Heart left ventricle (tissue), 16 donors: ENCODE results near the gene ANKRD53. TPM values are rescaled to one million over a fixed set of nuclear protein-coding genes. Genes with fewer than 3 reads are reported as not detected.

Source experiments
- ATAC-seq, 4 donors: fragments of 200-7000 bp; cut with Tn5 transposase; one replicate each; pipeline ENCODE4 v1.9.1; 2020 to 2022; ENCODE audit warnings: moderate library complexity in 4 of 4, mild to moderate bottlenecking in 3 of 4, moderate number of reproducible peaks in 1 of 4
- DNase-seq, 5 donors: peaks; one replicate each; pipeline ENCODE4 v3.0.0-alpha.2; 2020
- H3K27ac ChIP-seq, 12 donors: fragments of 200-600 bp; sonication (generic) in 4 of 12; one replicate each; pipeline versions ENCODE4 v1.5.0 to v1.8.0; 2016 to 2022; ENCODE audit warnings: mild to moderate bottlenecking in 2 of 12
- H3K27me3 ChIP-seq, 9 donors: fragments of 200-600 bp; sonication (generic) in 2 of 9; one replicate each; pipeline versions ENCODE4 v1.5.1 to v1.8.0; 2016 to 2022; ENCODE audit warnings: mild to moderate bottlenecking in 3 of 9
- H3K36me3 ChIP-seq, 9 donors: fragments of 200-600 bp; sonication (generic) in 2 of 9; one replicate each; pipeline versions ENCODE4 v1.5.0 to v1.8.0; 2018 to 2022; ENCODE audit warnings: mild to moderate bottlenecking in 2 of 9
- H3K4me1 ChIP-seq, 12 donors: fragments of 200-600 bp; sonication (generic) in 4 of 12; one replicate each; pipeline versions ENCODE4 v1.5.0 to v1.8.0; 2016 to 2022; ENCODE audit warnings: mild to moderate bottlenecking in 3 of 12
- H3K4me3 ChIP-seq, 12 donors: fragments of 200-600 bp; sonication (generic) in 4 of 12; one replicate each; pipeline versions ENCODE4 v1.5.0 to v1.8.0; 2017 to 2022; ENCODE audit warnings: mild to moderate bottlenecking in 9 of 12, moderate library complexity in 4 of 12
- H3K9me3 ChIP-seq, 12 donors: fragments of 200-600 bp; sonication (generic) in 4 of 12; one replicate each; pipeline versions ENCODE4 v1.5.0 to v1.8.0; 2016 to 2022; ENCODE audit warnings: mild to moderate bottlenecking in 1 of 12
- POLR2A ChIP-seq, 2 donors: fragments of 450-650 bp; IDR thresholded peaks; one replicate each; pipeline ENCODE4 v1.6.1; 2017; ENCODE audit warnings: antibody characterized with exemption in 2 of 2, mild to moderate bottlenecking in 2 of 2, moderate library complexity in 2 of 2
- WGBS, 4 donors: extraction: QIAGEN DNeasy Blood & Tissue Kit in 2 of 4; methylation state at CpG; one replicate each; pipeline versions ENCODE4 v1.1.5 to v1.1.7; 2013 to 2018; 5-methylcytosine and 5-hydroxymethylcytosine counted together
- intact Hi-C, 10 donors: fragments of 100-400 bp; cut with DNase I; formaldehyde crosslinking; loops; one replicate each; pipeline versions ENCODE4 v1.11.1 to v1.14.2; 2022
- polyA plus RNA-seq, 2 donors: library from polyadenylated mRNA; stranded (reverse); fragments of 200-250 nt; gene quantifications; one replicate each; pipeline ENCODE4 v1.2.3, GENCODE V29; 2013
- total RNA-seq, 9 donors: library from RNA; depleted of rRNA in 2 of 9; stranded (reverse); fragments of >200 nt in 2 of 9; fragmentation: NEBNext Ultra II Directional in 3 of 9; extraction: Animal tissue kit (Norgen Biotek cat#: 25700) in 3 of 9; gene quantifications; one replicate each; pipeline versions ENCODE4 v1.1.0 to v1.2.4, GENCODE V29; 2016 to 2023
- TF ChIP-seq, protein P1 (sequence below), 12 donors: fragments of 200-600 bp; sonication (generic) in 4 of 12; IDR thresholded peaks; one replicate each; pipeline versions ENCODE4 v1.5.0 to v1.8.0; 2018 to 2022; ENCODE audit warnings: antibody characterized with exemption in 12 of 12, mild to moderate bottlenecking in 5 of 12
- donor health status: ischemic (EF 13 %, LVEDD 7.1; RV severe dilation, severe dysfunction).
- donor health status: healthy with polysubstance abuse.
- donor health status: DM: no; HTN: yes; CAD: no.
- donor health status: DM: no; HTN: no; CAD: no.
- donor health status: ischemic (EF 25% LVEDD 6.9; RV normal size, moderate dysfunction).
- donor health status: ischemic (EF 25% LVEDD 5.7; RV mildly dilated, moderate dysfunction).
- donor health status: healthy.
- donor health status: DM: yes; HTN: yes; CAD: no.
- donor health status: ischemic (EF 35%, LVEDD 5.7; RV mildly dilated, moderate dysfunction).
- donor health status: nonischemic (EF 11% LVEDD 7.7; RV severe dilation, severe dysfunction).
- donor health status: DM: yes; HTN: yes; CAD: no.
- donor health status: PGD.
- donor health status: ischemic (EF 29% LVEDD 5.4; RV normal size, mild dysfunction).
- donor health status: nonischemic (EF 23%, LVEDD 6.1; RV moderate dilation, normal function).

ANKRD53 gene
- total and polyA plus RNA-seq, 11 donors: 0.28 to 1.8 (median 0.44) TPM; not detected in 2

DNA sequence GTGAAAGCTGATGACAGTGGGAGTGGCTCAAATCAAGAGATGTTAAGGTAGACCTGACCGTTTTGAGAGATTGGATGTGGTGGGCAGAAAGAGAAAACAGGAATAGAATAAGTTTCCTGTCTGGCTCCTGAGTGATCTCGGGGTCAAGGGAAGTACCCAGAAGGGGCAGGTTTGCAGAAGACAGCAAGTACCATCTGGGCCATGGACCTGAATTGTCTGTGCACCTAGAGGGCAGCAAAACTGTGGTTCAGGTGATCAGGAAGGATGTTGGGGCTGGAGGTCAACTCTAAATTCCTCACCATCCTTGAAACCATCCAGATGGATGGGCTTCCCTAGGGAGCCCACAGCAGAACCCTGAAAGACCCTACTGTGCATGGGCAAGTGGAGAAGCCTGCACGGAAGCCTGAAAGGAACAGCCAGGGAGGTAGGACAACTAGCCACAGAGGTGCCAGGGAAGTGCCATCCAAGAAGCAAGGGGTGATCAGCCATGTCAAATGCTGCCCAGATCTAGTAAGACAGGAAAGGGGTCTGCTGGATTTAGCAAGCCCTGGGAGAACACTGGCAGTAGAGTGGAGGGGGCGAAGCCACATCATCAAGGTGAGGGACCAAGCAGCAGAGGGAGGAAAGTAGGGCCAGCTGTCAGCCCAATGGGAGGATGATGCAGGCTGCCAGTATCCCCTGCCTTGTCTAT is 8.2 kb downstream of the ANKRD53 start:
- no peak overlapping the region for H3K4me3 ChIP-seq
- H3K4me1 ChIP-seq: peaks cover 0 to 37% (median 17%) of the 10 kb centered on the region in 12 donors
- H3K36me3 ChIP-seq: peaks cover 0 to 66% (median 56%) of the 10 kb centered on the region in 9 donors
- 86 to 92% (median 86%) methylated on average over 4 of the region's 4 CpGs for WGBS, 4 donors
- peak overlapping the region in 2 of 12 donors; percentile 4 to 34 for H3K27ac ChIP-seq
- DNase-seq (peak in 1 of 5 donors; percentile 37), ATAC-seq (no peak)
- TF ChIP-seq, protein P1, sequence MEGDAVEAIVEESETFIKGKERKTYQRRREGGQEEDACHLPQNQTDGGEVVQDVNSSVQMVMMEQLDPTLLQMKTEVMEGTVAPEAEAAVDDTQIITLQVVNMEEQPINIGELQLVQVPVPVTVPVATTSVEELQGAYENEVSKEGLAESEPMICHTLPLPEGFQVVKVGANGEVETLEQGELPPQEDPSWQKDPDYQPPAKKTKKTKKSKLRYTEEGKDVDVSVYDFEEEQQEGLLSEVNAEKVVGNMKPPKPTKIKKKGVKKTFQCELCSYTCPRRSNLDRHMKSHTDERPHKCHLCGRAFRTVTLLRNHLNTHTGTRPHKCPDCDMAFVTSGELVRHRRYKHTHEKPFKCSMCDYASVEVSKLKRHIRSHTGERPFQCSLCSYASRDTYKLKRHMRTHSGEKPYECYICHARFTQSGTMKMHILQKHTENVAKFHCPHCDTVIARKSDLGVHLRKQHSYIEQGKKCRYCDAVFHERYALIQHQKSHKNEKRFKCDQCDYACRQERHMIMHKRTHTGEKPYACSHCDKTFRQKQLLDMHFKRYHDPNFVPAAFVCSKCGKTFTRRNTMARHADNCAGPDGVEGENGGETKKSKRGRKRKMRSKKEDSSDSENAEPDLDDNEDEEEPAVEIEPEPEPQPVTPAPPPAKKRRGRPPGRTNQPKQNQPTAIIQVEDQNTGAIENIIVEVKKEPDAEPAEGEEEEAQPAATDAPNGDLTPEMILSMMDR (IDR thresholded peaks at IDR 0.05): no peak
- no peak for TF ChIP-seq POLR2A (IDR thresholded peaks at IDR 0.05)
- intact Hi-C loops: no loop called here
- H3K9me3 ChIP-seq: no peaks in the 10 kb centered on the region
- H3K27me3 ChIP-seq: no peaks in the 10 kb centered on the region

DNA sequence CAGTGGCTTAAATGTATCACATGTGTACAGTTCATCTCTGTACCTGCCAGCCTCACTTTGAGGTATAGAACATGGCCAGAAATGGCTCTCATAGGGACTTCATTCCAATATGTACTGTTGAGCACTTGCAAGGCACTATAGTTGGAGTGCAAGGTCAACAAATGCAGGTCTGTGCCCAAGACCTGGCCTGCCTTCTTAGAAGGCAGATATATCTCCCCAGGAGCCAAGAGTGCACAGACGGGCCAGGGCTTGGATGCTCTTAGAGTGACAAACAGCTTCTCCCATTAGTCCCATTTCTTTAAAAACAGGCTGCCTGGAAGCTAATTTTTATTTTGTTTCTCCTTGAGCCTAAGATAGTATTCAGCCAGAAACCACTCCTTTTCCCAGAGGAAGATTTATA is 9.0 kb downstream of the ANKRD53 start:
- Histone ChIP-seq H3K4me3 (no peak overlapping the region), H3K9me3 (no peaks in the 10 kb centered on the region), H3K27ac (peak overlapping the region in 3 of 12 donors; percentile 4 to 60 (median 34)), H3K27me3 (no peaks in the 10 kb centered on the region), H3K4me1 (peaks cover 0 to 42% (median 17%) of the 10 kb centered on the region in 12 donors), H3K36me3 (peaks cover 0 to 73% (median 60%) of the 10 kb centered on the region in 9 donors)
- DNase-seq (peak in 1 of 5 donors; percentile 4), ATAC-seq (no peak)
- TF ChIP-seq, protein P1 (IDR thresholded peaks at IDR 0.05): no peak
- TF ChIP-seq POLR2A (IDR thresholded peaks at IDR 0.05): no peak
- WGBS, 4 donors: 65 to 78% (median 72%) methylated on average over 1 of the region's 1 CpG
- intact Hi-C loops: no loop called here

DNA sequence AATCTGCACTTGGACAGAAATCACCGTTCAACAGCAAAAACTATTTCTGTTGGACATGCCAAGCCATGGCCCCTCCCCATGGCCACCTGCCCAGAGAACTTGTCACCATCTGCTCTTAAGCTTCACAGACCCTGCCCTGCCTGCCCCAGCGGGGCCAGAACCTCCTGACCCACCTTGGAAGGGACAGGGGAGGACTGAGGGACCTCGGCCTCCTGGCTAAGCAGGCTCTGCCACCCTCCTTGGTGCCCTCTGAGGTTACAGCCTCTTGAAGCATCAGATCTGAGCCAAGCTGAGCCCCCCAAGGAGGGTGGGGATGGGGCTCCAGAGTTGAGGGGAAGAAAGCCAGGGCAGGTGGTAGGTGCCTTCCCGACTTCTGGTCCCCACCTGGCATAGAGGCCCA is 9.7 kb downstream of the ANKRD53 start:
- TF ChIP-seq, protein P1 (IDR thresholded peaks at IDR 0.05): no peak
- TF ChIP-seq POLR2A (IDR thresholded peaks at IDR 0.05): no peak
- H3K9me3 ChIP-seq: no peaks in the 10 kb centered on the region
- ATAC-seq (no peak), DNase-seq (peak in 2 of 5 donors; percentile 45 to 63)
- no peak overlapping the region for H3K4me3 ChIP-seq
- intact Hi-C loops: no loop called here
- no peaks in the 10 kb centered on the region for H3K27me3 ChIP-seq
- peaks cover 0 to 75% (median 64%) of the 10 kb centered on the region in 9 donors for H3K36me3 ChIP-seq
- peaks cover 1 to 48% (median 23%) of the 10 kb centered on the region in 12 donors for H3K4me1 ChIP-seq
- 46 to 53% (median 49%) methylated on average over 3 to 4 of the region's 4 CpGs for WGBS, 4 donors
- peak overlapping the region in 6 of 12 donors; percentile 15 to 60 (median 58) for H3K27ac ChIP-seq

DNA sequence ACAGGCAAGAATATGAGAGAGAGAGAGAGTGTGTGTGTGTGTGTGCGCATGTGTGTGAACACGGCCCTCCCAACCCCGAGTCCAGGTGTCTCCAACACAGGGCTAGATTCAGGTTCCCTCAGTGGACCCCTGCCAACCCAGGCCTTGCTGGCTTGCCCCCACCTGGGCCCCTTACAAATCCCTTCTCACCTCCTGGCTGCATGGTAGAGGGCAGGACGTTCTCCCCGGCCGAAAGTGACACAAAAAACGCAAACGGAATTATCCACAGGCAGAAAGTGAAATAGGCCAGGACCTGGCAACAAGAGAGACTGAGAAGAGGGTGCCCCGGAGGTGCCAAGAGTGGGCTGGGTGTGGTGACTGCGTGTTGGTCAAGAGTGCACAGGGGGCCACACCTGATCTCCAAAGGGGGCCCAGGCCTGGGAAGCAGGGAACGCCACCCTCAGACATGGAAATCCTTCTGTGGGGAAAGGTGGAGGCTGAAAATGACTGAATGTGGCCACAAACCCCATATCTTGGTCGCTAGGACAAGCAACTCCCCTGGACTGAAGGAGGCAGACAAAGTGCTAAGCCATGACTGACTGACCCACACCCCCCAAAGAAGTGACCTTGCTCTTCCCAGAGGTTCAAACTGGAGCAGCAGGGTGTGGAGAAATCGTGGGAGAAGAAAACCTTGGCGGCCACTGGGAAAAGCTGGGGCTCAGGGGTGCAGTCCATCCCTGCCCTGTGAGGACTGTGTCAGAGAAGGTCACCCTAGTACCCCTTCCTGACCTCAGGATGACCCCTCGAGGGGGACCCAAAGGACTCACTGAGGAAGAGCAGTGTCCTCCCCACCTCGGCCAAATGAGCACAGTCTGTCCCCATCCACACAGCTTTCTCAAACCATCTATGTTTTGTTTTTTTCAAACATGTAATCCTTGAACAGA is 10.6 kb downstream of the ANKRD53 start:
- WGBS, 4 donors: 86 to 92% (median 89%) methylated on average over 16 of the region's 16 CpGs
- ATAC-seq (no peak), DNase-seq (peak in 1 of 5 donors; percentile 13)
- Histone ChIP-seq H3K9me3 (no peaks in the 10 kb centered on the region), H3K4me1 (peaks cover 5 to 56% (median 31%) of the 10 kb centered on the region in 12 donors), H3K27me3 (no peaks in the 10 kb centered on the region), H3K4me3 (no peak overlapping the region), H3K27ac (no peak overlapping the region), H3K36me3 (peaks cover 0 to 76% (median 64%) of the 10 kb centered on the region in 9 donors)
- intact Hi-C loops: no loop called here
- no peak for TF ChIP-seq POLR2A (IDR thresholded peaks at IDR 0.05)
- TF ChIP-seq, protein P1 (IDR thresholded peaks at IDR 0.05): no peak
